Endothelial cell of umbilical vein (primary cell): ENCODE results near the gene UCMA.

Experiments used
- CTCF ChIP-seq, 2 donors: IDR thresholded peaks; 1 replicate in 1 of 2; 2 replicates in 1 of 2; pipeline ENCODE4 v1.5.1; 2011; ENCODE audit warnings: low read length in 2 of 2, mild to moderate bottlenecking in 2 of 2, moderate library complexity in 2 of 2, control low read depth in 1 of 2, inconsistent platforms in 1 of 2, low read depth in 1 of 2; ENCODE audit not compliant: insufficient read depth in 1 of 2; ENCODE audit errors: extremely low read depth in 1 of 2
- EZH2 ChIP-seq: IDR thresholded peaks from 2 replicates; pipeline ENCODE4 v1.6.1; 2012; ENCODE audit warnings: borderline replicate concordance, low read depth, mild to moderate bottlenecking, moderate library complexity, low read length, inconsistent platforms; ENCODE audit not compliant: severe bottlenecking
- FOS ChIP-seq: IDR thresholded peaks from 2 replicates; pipeline ENCODE4 v1.6.1; 2011; ENCODE audit warnings: mild to moderate bottlenecking, low read length, moderate library complexity, borderline replicate concordance; ENCODE audit not compliant: insufficient read depth
- GATA2 ChIP-seq: IDR thresholded peaks from 2 replicates; pipeline ENCODE4 v1.7.0; 2011; ENCODE audit warnings: low read depth, mild to moderate bottlenecking, moderate library complexity, mixed read lengths, low read length; ENCODE audit not compliant: insufficient read length, insufficient read depth
- MYC ChIP-seq: IDR thresholded peaks from one replicate; pipeline ENCODE4 v1.6.1; 2011; ENCODE audit warnings: mild to moderate bottlenecking, low read depth, low read length
- POLR2A ChIP-seq: IDR thresholded peaks from 2 replicates; pipeline ENCODE4 v1.6.1; 2012; ENCODE audit warnings: low read depth, mild to moderate bottlenecking, control low read depth, low read length
- POLR2AphosphoS5 ChIP-seq: IDR thresholded peaks from 2 replicates; pipeline ENCODE4 v1.6.1; 2012; ENCODE audit warnings: low read depth, mild to moderate bottlenecking, control low read depth, low read length, moderate library complexity; ENCODE audit not compliant: insufficient read depth
- TF ChIP-seq, protein P1 (sequence below): IDR thresholded peaks from 2 replicates; pipeline ENCODE4 v1.6.1; 2011; ENCODE audit not compliant: insufficient read depth, insufficient read length

DNA sequence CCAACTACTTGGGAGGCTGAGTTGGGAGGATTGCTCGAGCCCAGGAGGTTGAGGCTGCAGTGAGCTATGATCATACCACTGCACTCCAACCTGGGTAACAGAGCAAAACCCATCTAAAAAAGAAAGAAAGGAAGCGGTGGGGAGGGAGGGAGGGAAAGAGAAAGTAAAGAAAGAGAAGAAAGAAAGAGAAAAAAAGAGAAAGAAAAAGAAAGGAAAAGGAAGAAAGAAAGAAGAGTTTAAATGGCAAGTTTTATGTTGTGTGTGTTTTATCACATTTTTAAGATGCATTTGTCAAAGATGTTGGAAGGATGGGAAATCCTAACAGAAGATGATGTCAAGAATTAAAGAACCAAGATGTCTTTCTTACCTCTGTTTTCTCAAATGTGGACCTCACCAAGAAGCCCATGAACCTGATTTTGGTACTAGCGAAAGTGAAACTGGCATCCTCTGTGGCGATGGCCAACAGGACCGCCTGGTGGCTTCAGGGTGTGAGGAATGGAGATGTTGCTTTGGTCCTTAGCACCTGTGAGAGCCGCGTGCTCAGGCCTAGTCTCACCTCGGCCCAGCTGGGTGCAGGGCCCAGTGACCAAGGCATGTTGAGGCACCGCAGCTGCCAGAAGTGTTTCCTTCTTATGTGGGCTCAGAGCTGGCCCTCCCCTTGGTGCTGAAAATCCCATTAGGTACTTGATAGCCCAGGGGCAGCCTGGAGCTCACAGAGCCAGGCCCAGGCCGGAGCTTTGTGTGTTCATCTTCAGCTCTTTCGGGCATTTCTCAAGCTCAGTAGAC is 9.8 kb downstream of the UCMA start:
- TF ChIP-seq CTCF (IDR thresholded peaks at IDR 0.05; ENCODE audit: extremely low read depth in 1 of 2, insufficient read depth in 1 of 2, low read depth in 1 of 2, low read length in 2 of 2), result no peak
- no peak for TF ChIP-seq POLR2A
- TF ChIP-seq, protein P1, sequence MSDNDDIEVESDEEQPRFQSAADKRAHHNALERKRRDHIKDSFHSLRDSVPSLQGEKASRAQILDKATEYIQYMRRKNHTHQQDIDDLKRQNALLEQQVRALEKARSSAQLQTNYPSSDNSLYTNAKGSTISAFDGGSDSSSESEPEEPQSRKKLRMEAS, result no peak
- TF ChIP-seq MYC, result no peak
- TF ChIP-seq EZH2, result no peak
- no peak for TF ChIP-seq GATA2
- TF ChIP-seq FOS, result no peak
- no peak for TF ChIP-seq POLR2AphosphoS5
